Memory B cell (primary cell): ENCODE measurements around the gene DAB2IP.
A peak's percentile ranks its signal among the peaks of the same experiment; 100 is the strongest.
"Not testable (repeated sequence)": the region's sequence is repeated elsewhere in the genome, so short reads cannot be mapped to it uniquely, and the experiment has no call there.

Experiments used
- ATAC-seq: fragments of 150-1000 bp; cut with Tn5 transposase; 2 replicates; pipeline ENCODE4 v1.10.0; 2021; ENCODE audit warnings: low read depth, mild to moderate bottlenecking, moderate library complexity
- DNase-seq, 2 donors: peaks; one replicate each; pipeline ENCODE4 v3.0.0; 2022; ENCODE audit warnings: low spot score in 2 of 2
- H3K27ac Mint-ChIP-seq: one replicate; pipeline ENCODE4 v1.8.0; 2022; ENCODE audit warnings: mild to moderate bottlenecking, moderate library complexity, mixed read lengths
- H3K27me3 Mint-ChIP-seq: one replicate; pipeline ENCODE4 v1.8.0; 2022; ENCODE audit warnings: mixed read lengths
- H3K36me3 Mint-ChIP-seq: one replicate; pipeline ENCODE4 v1.8.0; 2022; ENCODE audit warnings: mild to moderate bottlenecking, mixed read lengths
- H3K4me1 Mint-ChIP-seq: one replicate; pipeline ENCODE4 v1.8.0; 2022; ENCODE audit warnings: mixed read lengths
- H3K4me3 Mint-ChIP-seq: one replicate; pipeline ENCODE4 v1.8.0; 2022; ENCODE audit warnings: mild to moderate bottlenecking, moderate library complexity, mixed read lengths
- H3K9me3 Mint-ChIP-seq: one replicate; pipeline ENCODE4 v1.8.0; 2022; ENCODE audit warnings: mixed read lengths

DAB2IP gene

GRCh38 chr9:121737481-121737931 is 86.1 kb downstream of the DAB2IP start:
- Mint-ChIP-seq H3K4me1 (peaks cover 12% of the 10 kb centered on the region), H3K9me3 (no peaks in the 10 kb centered on the region), H3K4me3 (no peak overlapping the region), H3K36me3 (no peaks in the 10 kb centered on the region), H3K27ac (no peak overlapping the region), H3K27me3 (peaks cover 15% of the 10 kb centered on the region)
- no peak for ATAC-seq
- no peak for DNase-seq

- Mint-ChIP-seq H3K9me3 (no peaks in the 10 kb centered on the region), H3K4me3 (no peak overlapping the region), H3K27ac (no peak overlapping the region), H3K27me3 (peaks cover 15% of the 10 kb centered on the region), H3K4me1 (peaks cover 12% of the 10 kb centered on the region), H3K36me3 (no peaks in the 10 kb centered on the region)
- no peak for DNase-seq
- ATAC-seq: no peak
These were observed 87.0 kb downstream of the DAB2IP start for GRCh38 chr9:121738411-121738810.

GRCh38 chr9:121738968-121739367 is 87.5 kb downstream of the DAB2IP start:
- H3K4me1 Mint-ChIP-seq: peaks cover 12% of the 10 kb centered on the region
- peaks cover 15% of the 10 kb centered on the region for H3K27me3 Mint-ChIP-seq
- no peak overlapping the region for H3K4me3 Mint-ChIP-seq
- ATAC-seq (no peak), DNase-seq (no peak)
- no peaks in the 10 kb centered on the region for H3K9me3 Mint-ChIP-seq
- H3K27ac Mint-ChIP-seq: no peak overlapping the region
- H3K36me3 Mint-ChIP-seq: no peaks in the 10 kb centered on the region

- Mint-ChIP-seq H3K27me3 (peaks cover 15% of the 10 kb centered on the region), H3K36me3 (no peaks in the 10 kb centered on the region), H3K27ac (no peak overlapping the region), H3K9me3 (no peaks in the 10 kb centered on the region), H3K4me3 (no peak overlapping the region), H3K4me1 (peaks cover 12% of the 10 kb centered on the region)
- no peak for DNase-seq
- ATAC-seq: no peak
These were observed 88.5 kb downstream of the DAB2IP start for GRCh38 chr9:121739971-121740370.

GRCh38 chr9:121741228-121741918 is 89.9 kb downstream of the DAB2IP start:
- Mint-ChIP-seq H3K9me3 (no peaks in the 10 kb centered on the region), H3K27me3 (peaks cover 8% of the 10 kb centered on the region), H3K4me1 (peaks cover 4% of the 10 kb centered on the region), H3K36me3 (no peaks in the 10 kb centered on the region), H3K4me3 (no peak overlapping the region), H3K27ac (no peak overlapping the region)
- ATAC-seq (no peak), DNase-seq (no peak)

- H3K9me3 Mint-ChIP-seq, H3K36me3 Mint-ChIP-seq, H3K27ac Mint-ChIP-seq, H3K4me1 Mint-ChIP-seq, H3K27me3 Mint-ChIP-seq, H3K4me3 Mint-ChIP-seq, ATAC-seq, DNase-seq: not testable (repeated sequence)
These were observed 90.5 kb downstream of the DAB2IP start for GRCh38 chr9:121741919-121742283.

- no peak overlapping the region for H3K4me3 Mint-ChIP-seq
- ATAC-seq: no peak
- no peak overlapping the region for H3K27ac Mint-ChIP-seq
- no peaks in the 10 kb centered on the region for H3K36me3 Mint-ChIP-seq
- H3K27me3 Mint-ChIP-seq: peaks cover 5% of the 10 kb centered on the region
- no peaks in the 10 kb centered on the region for H3K4me1 Mint-ChIP-seq
- DNase-seq: no peak
- H3K9me3 Mint-ChIP-seq: no peaks in the 10 kb centered on the region
These were observed 91.5 kb downstream of the DAB2IP start for GRCh38 chr9:121742923-121743322.

- no peak for ATAC-seq
- Mint-ChIP-seq H3K27ac (no peak overlapping the region), H3K4me1 (peaks cover 1% of the 10 kb centered on the region), H3K9me3 (no peaks in the 10 kb centered on the region), H3K36me3 (no peaks in the 10 kb centered on the region), H3K4me3 (no peak overlapping the region), H3K27me3 (peaks cover 5% of the 10 kb centered on the region)
- DNase-seq: no peak
These were observed 92.1 kb downstream of the DAB2IP start for GRCh38 chr9:121743441-121744001.

- H3K27ac Mint-ChIP-seq: no peak overlapping the region
- ATAC-seq (peak; percentile 54), DNase-seq (peak in 1 of 2 donors; percentile 12)
- H3K4me1 Mint-ChIP-seq: peaks cover 4% of the 10 kb centered on the region
- H3K27me3 Mint-ChIP-seq: peaks cover 2% of the 10 kb centered on the region
- H3K36me3 Mint-ChIP-seq: no peaks in the 10 kb centered on the region
- no peak overlapping the region for H3K4me3 Mint-ChIP-seq
- H3K9me3 Mint-ChIP-seq: no peaks in the 10 kb centered on the region
These were observed 92.7 kb downstream of the DAB2IP start for GRCh38 chr9:121744002-121744686.

- DNase-seq: no peak
- no peak overlapping the region for H3K27ac Mint-ChIP-seq
- ATAC-seq: no peak
- H3K4me3 Mint-ChIP-seq: no peak overlapping the region
- peaks cover 4% of the 10 kb centered on the region for H3K4me1 Mint-ChIP-seq
- H3K36me3 Mint-ChIP-seq: no peaks in the 10 kb centered on the region
- no peaks in the 10 kb centered on the region for H3K9me3 Mint-ChIP-seq
- no peaks in the 10 kb centered on the region for H3K27me3 Mint-ChIP-seq
These were observed 93.4 kb downstream of the DAB2IP start for GRCh38 chr9:121744687-121745395.

- ATAC-seq (no peak), DNase-seq (no peak)
- Mint-ChIP-seq H3K9me3 (no peaks in the 10 kb centered on the region), H3K27me3 (no peaks in the 10 kb centered on the region), H3K4me3 (no peak overlapping the region), H3K27ac (no peak overlapping the region), H3K36me3 (no peaks in the 10 kb centered on the region), H3K4me1 (peaks cover 4% of the 10 kb centered on the region)
These were observed 93.9 kb downstream of the DAB2IP start for GRCh38 chr9:121745396-121745695.

GRCh38 chr9:121746411-121746810 is 95.0 kb downstream of the DAB2IP start:
- Mint-ChIP-seq H3K4me3 (no peak overlapping the region), H3K36me3 (no peaks in the 10 kb centered on the region), H3K27me3 (no peaks in the 10 kb centered on the region), H3K27ac (no peak overlapping the region), H3K9me3 (no peaks in the 10 kb centered on the region), H3K4me1 (peaks cover 4% of the 10 kb centered on the region)
- ATAC-seq: no peak
- DNase-seq: no peak

GRCh38 chr9:121746866-121747265 is 95.4 kb downstream of the DAB2IP start:
- Mint-ChIP-seq H3K36me3 (no peaks in the 10 kb centered on the region), H3K4me1 (peaks cover 4% of the 10 kb centered on the region), H3K27me3 (no peaks in the 10 kb centered on the region), H3K9me3 (no peaks in the 10 kb centered on the region), H3K4me3 (no peak overlapping the region), H3K27ac (no peak overlapping the region)
- ATAC-seq: no peak
- DNase-seq: no peak

- Mint-ChIP-seq H3K4me3 (no peak overlapping the region), H3K36me3 (no peaks in the 10 kb centered on the region), H3K27ac (no peak overlapping the region), H3K27me3 (no peaks in the 10 kb centered on the region), H3K4me1 (peaks cover 4% of the 10 kb centered on the region), H3K9me3 (no peaks in the 10 kb centered on the region)
- no peak for DNase-seq
- no peak for ATAC-seq
These were observed 96.6 kb downstream of the DAB2IP start for GRCh38 chr9:121748074-121748473.
